HepG2 (cell line): ENCODE results near the gene PDE6C. TPM values are rescaled to one million over a fixed set of nuclear protein-coding genes. Genes with fewer than 3 reads are reported as not detected.

Experiments used
- EED ChIP-seq: sonication (generic); formaldehyde crosslinking; IDR thresholded peaks from 2 replicates; pipeline ENCODE4 v1.5.0; 2020; ENCODE audit warnings: mild to moderate bottlenecking, missing genetic modification reagents
- MZF1 ChIP-seq: sonication (generic); formaldehyde crosslinking; IDR thresholded peaks from 2 replicates; pipeline ENCODE4 v1.8.1; 2023; ENCODE audit warnings: mild to moderate bottlenecking, missing genetic modification reagents, borderline replicate concordance
- PITX1 ChIP-seq: sonication (generic); formaldehyde crosslinking; IDR thresholded peaks from 2 replicates; pipeline ENCODE4 v1.5.1; 2020; ENCODE audit warnings: mild to moderate bottlenecking, missing genetic modification reagents
- POLR2AphosphoS5 ChIP-seq: IDR thresholded peaks from 2 replicates; pipeline ENCODE4 v1.6.1; 2012; ENCODE audit warnings: low read depth, low read length
- ZNF317 ChIP-seq: sonication (generic); formaldehyde crosslinking; IDR thresholded peaks from 2 replicates; pipeline ENCODE4 v1.5.0; 2020; ENCODE audit warnings: mild to moderate bottlenecking, missing genetic modification reagents
- ZNF589 ChIP-seq: sonication (generic); formaldehyde crosslinking; conservative IDR thresholded peaks from 2 replicates; pipeline ENCODE4 v1.8.0; 2022; ENCODE audit warnings: mild to moderate bottlenecking, moderate library complexity, missing genetic modification reagents
- ZSCAN12 ChIP-seq: sonication (generic); formaldehyde crosslinking; IDR thresholded peaks from 2 replicates; pipeline ENCODE4 v1.9.0; 2021; ENCODE audit warnings: mild to moderate bottlenecking, missing genetic modification reagents
- polyA plus RNA-seq, 8 experiments: library from polyadenylated mRNA; depleted of rRNA in 3 of 8; stranded (reverse) in 7 of 8; unstranded in 1 of 8; fragments of >200 nt; fragmentation: Illumina TruSeq in 4 of 8; extraction: Trizol in 4 of 8; gene quantifications; 2 replicates each; pipeline versions ENCODE4 v1.2.1 to v1.2.3, GENCODE V29; 2011 to 2016; ENCODE audit warnings: low read depth in 4 of 8, missing spikeins in 1 of 8, mixed read lengths in 1 of 8; ENCODE audit not compliant: insufficient read depth in 1 of 8
- total RNA-seq, 5 experiments: library from RNA; depleted of rRNA; stranded (reverse); fragments of >200 nt; fragmentation: Illumina TruSeq; extraction: Trizol; gene quantifications; 2 replicates each; pipeline ENCODE4 v1.2.3, GENCODE V29; 2016; ENCODE audit warnings: low read depth in 1 of 5
- TF ChIP-seq, protein P1 (sequence below): sonication (generic); formaldehyde crosslinking; IDR thresholded peaks from 2 replicates; pipeline ENCODE4 v1.5.1; 2020; ENCODE audit warnings: mild to moderate bottlenecking, missing genetic modification reagents, moderate library complexity
- TF ChIP-seq, protein P2 (sequence below): sonication (generic); formaldehyde crosslinking; IDR thresholded peaks from 2 replicates; pipeline ENCODE4 v1.4.0; 2020; ENCODE audit warnings: mild to moderate bottlenecking, missing genetic modification reagents
- TF ChIP-seq, protein P3 (sequence below): sonication (generic); formaldehyde crosslinking; IDR thresholded peaks from 2 replicates; pipeline ENCODE4 v1.8.1; 2023; ENCODE audit warnings: mild to moderate bottlenecking, moderate library complexity, missing genetic modification reagents

Gene PDE6C
- total and polyA plus RNA-seq, 2 of the 13 experiments (the other 11 are each of a cell fraction or from before 2014, with no cell fraction given) = 0.64 TPM; not detected in 1

DNA sequence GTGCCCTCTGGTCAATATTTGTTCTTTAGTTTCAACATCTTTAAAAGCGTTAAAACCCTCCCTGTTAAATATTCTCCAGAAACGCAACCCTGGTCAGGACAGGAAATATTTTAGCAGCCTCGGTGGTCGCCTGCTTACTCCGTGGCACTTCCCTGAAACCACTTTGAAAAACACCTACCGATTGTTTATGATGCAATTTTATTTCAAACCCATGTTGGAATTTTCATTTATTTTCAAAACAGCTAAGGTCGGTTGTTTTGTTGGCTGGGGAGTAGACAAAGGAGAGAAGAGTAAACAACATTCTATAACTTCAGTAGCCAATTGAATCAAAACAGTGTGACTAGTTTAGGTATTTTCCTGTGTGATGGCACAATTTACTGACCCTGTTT is 10.6 kb upstream of the PDE6C start (continued):
- TF ChIP-seq, protein P1, sequence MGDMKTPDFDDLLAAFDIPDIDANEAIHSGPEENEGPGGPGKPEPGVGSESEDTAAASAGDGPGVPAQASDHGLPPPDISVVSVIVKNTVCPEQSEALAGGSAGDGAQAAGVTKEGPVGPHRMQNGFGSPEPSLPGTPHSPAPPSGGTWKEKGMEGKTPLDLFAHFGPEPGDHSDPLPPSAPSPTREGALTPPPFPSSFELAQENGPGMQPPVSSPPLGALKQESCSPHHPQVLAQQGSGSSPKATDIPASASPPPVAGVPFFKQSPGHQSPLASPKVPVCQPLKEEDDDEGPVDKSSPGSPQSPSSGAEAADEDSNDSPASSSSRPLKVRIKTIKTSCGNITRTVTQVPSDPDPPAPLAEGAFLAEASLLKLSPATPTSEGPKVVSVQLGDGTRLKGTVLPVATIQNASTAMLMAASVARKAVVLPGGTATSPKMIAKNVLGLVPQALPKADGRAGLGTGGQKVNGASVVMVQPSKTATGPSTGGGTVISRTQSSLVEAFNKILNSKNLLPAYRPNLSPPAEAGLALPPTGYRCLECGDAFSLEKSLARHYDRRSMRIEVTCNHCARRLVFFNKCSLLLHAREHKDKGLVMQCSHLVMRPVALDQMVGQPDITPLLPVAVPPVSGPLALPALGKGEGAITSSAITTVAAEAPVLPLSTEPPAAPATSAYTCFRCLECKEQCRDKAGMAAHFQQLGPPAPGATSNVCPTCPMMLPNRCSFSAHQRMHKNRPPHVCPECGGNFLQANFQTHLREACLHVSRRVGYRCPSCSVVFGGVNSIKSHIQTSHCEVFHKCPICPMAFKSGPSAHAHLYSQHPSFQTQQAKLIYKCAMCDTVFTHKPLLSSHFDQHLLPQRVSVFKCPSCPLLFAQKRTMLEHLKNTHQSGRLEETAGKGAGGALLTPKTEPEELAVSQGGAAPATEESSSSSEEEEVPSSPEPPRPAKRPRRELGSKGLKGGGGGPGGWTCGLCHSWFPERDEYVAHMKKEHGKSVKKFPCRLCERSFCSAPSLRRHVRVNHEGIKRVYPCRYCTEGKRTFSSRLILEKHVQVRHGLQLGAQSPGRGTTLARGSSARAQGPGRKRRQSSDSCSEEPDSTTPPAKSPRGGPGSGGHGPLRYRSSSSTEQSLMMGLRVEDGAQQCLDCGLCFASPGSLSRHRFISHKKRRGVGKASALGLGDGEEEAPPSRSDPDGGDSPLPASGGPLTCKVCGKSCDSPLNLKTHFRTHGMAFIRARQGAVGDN = no peak
- TF ChIP-seq MZF1 (CRISPR knock-in tag) = no peak
- TF ChIP-seq, protein P2, sequence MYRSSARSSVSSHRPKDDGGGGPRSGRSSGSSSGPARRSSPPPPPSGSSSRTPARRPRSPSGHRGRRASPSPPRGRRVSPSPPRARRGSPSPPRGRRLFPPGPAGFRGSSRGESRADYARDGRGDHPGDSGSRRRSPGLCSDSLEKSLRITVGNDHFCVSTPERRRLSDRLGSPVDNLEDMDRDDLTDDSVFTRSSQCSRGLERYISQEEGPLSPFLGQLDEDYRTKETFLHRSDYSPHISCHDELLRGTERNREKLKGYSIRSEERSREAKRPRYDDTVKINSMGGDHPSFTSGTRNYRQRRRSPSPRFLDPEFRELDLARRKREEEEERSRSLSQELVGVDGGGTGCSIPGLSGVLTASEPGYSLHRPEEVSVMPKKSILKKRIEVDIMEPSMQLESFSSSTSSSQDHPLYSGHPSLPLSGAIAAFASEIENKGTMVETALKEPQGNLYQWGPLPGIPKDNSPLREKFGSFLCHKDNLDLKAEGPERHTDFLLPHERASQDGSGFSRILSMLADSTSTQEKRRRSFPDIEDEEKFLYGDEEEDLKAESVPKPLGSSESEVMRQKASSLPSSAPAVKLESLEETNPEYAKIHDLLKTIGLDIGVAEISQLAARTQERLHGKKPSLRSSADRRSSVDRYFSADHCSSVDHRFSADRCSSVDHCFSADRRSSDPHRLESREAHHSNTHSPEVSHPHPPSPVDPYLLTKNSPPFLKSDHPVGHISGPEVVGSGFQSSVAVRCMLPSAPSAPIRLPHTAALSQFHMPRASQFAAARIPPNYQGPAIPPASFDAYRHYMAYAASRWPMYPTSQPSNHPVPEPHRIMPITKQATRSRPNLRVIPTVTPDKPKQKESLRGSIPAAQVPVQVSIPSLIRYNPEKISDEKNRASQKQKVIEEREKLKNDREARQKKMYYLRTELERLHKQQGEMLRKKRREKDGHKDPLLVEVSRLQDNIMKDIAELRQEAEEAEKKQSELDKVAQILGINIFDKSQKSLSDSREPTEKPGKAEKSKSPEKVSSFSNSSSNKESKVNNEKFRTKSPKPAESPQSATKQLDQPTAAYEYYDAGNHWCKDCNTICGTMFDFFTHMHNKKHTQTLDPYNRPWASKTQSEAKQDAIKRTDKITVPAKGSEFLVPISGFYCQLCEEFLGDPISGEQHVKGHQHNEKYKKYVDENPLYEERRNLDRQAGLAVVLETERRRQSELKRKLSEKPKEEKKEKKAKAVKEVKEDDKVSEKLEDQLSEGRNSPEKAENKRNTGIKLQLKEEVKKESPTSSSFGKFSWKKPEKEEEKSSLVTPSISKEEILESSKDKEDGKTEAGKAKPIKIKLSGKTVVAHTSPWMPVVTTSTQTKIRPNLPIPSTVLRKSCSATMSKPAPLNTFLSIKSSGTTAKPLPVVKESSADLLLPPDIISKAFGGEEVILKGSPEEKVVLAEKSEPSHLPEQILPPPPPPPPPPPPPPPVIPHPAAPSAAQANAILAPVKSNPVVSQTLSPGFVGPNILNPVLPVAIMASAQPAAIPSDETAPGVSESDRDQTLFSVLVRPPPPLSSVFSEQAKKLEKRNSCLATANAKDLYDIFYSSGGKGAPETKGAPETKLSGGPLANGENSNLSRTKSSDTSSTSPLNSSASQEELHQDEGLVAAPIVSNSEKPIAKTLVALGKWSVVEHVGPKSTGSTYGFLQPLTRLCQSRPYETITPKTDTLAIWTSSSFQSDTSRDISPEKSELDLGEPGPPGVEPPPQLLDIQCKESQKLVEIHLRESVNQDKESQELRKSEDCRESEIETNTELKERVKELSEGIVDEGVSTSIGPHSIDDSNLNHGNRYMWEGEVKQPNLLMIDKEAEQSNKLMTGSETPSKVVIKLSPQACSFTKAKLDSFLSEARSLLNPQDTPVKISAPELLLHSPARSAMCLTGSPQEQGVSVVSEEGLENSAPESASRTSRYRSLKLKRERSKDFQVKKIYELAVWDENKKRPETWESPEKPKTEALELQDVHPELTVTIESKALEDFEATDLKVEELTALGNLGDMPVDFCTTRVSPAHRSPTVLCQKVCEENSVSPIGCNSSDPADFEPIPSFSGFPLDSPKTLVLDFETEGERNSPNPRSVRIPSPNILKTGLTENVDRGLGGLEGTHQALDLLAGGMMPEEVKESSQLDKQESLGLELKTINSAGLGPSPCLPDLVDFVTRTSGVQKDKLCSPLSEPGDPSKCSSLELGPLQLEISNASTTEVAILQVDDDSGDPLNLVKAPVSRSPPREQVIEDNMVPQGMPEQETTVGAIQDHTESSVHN = no peak
- TF ChIP-seq ZNF317 (CRISPR knock-in tag) = 0 out of 2 replicates have a peak, but pooled peaks have one; percentile 12
- TF ChIP-seq PITX1 (CRISPR knock-in tag) = no peak
- TF ChIP-seq EED (CRISPR knock-in tag) = no peak
- TF ChIP-seq, protein P3, sequence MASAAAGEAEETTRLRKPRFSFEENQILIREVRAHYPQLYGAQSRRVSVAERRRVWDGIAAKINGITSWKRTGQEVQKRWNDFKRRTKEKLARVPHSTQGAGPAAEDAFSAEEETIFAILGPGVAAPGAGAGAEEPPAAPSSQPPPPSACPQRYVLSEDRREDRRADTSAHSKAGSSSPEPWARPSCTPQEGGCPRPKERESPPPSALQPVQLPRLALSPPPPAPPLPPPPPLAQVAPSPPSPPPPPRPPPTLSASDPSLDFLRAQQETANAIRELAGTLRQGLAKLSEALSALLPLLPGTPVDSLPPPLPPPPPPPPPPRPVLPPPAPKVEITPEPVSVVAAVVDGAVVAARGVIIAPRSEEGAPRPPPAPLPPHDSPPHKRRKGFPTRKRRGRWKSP (CRISPR knock-in tag) = no peak
- TF ChIP-seq POLR2AphosphoS5 = peak; percentile 53
- TF ChIP-seq ZNF589 = no peak
- no peak for TF ChIP-seq ZSCAN12
